ENCODE results near the gene COL11A2.

GRCh38 chr6:33217246-33217645 is 25.0 kb upstream of the COL11A2 start:
- TF ChIP-seq ZC3H10 (CRISPR knock-in tag; IDR thresholded peaks at IDR 0.05) (no peak), ARNTL (CRISPR knock-in tag; IDR thresholded peaks at IDR 0.05; ENCODE audit: borderline replicate concordance, low read depth) (no peak), ZNF8 (CRISPR knock-in tag; IDR thresholded peaks at IDR 0.05) (no peak), CSDC2 (CRISPR knock-in tag; IDR thresholded peaks at IDR 0.05) (no peak), PATZ1 (CRISPR knock-in tag; IDR thresholded peaks at IDR 0.05; ENCODE audit: borderline replicate concordance) (no peak), RARB (CRISPR knock-in tag; IDR thresholded peaks at IDR 0.05) (no peak), ESRRG (CRISPR knock-in tag; IDR thresholded peaks at IDR 0.05) (no peak)

Measured in SK-N-SH treated with all-trans-retinoic acid at 6 μM for 48 hours (cell line).